ENCODE results near the gene DNM3.
"Not testable (repeated sequence)": the region's sequence is repeated elsewhere in the genome, so short reads cannot be mapped to it uniquely, and the experiment has no call there.

The DNM3 gene

GRCh38 chr1:172289448-172289847, 448.1 kb downstream of the DNM3 start:
- FAIRE-seq, result no peak

DNA sequence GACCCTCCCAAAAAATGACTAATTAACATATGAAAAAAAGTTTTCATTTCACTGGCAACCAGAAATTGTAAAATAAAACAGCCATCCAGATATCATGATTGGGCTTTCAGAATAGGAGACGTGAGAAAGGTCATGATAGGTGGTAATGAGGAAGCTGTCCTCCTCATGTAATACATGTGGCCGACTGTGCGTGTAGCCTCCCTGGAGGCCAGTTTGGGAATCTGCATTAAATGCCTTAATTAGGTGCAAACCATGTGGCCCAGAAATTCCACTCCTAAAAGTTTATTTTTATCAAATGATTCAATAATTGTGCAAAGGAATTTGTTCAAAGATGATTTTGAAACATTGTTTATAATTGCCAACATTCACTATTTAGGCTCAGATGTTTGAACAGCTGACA, 451.5 kb downstream of the DNM3 start:
- FAIRE-seq, result no peak

DNA sequence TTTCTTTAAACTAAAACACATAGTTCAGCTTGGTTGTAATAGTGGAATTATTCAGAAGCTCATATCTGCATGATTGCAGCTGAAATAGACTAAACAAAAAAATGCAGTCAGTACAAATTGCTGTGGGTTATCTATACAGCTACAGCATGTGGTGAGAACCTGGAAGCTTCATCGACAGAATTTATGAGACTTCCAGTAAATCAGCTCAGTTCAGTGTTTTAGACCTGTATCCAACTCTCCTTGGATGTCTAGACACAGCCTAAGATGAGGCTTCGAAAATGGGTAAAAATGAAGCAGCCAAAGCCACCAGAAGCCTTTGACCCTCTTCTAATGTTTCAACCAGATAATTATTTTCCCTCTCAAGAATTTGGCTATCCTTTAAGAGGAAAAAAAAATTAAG, 452.1 kb downstream of the DNM3 start:
- no peak for FAIRE-seq

DNA sequence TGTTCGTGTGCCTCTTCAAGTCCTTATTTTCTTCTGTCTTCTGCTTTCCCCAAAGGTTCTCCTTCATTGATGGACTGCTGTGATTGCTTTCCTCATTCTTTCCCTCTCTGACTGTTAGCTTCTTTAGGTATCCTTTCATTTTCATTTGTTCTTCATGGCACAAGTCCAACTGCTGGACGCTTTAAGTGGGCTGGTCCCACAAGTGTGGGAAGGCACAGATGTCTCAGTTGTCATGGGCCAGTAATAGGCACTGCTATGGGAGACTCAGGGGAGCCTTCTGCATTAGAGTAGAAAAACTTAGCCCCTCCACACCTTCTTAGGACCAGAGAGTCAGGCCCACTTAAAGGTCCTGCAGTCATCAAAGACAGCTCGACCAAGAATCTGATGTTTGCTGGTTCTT, 456.8 kb downstream of the DNM3 start:
- no peak for FAIRE-seq

- no peak for FAIRE-seq
Measured at GRCh38 chr1:172298911-172299310, 457.6 kb downstream of the DNM3 start.

DNA sequence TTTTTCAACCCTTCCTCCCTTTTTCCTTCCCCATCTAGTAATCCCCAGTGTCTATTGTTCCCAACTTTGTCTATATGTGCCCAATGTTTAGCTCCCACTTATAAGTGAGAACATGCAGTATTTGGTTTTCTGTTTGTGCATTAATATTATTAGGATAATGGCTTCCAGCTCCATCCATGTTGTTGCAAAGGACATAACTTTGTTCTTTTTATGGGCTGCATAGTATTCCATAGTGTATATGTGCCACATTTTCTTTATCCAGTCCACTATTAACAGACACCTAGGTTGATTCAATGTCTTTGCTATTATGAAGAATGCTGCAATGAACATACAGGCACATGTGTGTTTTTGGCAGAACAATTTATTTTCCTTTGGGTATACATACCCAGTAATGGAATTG, 458.2 kb downstream of the DNM3 start:
- no peak for FAIRE-seq

GRCh38 chr1:172307508-172307907, 466.2 kb downstream of the DNM3 start:
- not testable (repeated sequence) for FAIRE-seq

DNA sequence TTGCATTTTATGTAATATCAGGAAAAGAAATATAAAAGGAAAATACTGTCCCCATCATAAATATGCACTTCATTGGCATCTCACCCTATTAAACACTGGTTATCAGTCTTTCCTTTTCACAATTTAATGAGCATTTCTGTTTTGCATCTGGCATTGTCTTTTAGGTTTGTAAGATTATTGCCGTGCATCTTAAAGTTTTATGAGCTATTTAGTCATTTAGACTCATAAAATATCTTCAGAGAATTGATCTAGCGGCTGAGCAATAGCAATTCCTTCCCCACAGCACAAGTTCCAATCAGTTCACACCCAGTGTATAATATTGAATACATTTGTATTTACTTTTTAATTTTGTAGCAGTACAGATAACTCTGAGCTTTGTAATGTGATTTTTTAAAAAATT, 466.8 kb downstream of the DNM3 start:
- no peak for FAIRE-seq

DNA sequence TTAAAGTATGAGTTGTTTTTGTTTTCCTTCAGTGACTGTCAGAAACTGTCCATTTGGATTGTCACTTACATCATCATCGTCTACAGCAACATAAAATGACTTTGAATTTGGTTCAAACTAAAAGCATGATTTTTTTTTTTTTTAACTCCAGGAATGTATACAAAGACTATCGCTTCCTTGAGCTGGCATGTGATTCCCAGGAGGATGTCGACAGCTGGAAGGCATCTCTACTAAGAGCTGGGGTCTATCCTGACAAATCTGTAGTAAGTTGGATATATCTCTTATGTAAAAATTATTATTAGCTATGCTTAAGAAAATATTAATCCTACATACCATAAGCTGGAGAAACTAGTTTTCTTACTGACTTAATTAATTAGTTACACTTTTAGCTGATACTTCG, 467.3 kb downstream of the DNM3 start:
- FAIRE-seq, result no peak

DNA sequence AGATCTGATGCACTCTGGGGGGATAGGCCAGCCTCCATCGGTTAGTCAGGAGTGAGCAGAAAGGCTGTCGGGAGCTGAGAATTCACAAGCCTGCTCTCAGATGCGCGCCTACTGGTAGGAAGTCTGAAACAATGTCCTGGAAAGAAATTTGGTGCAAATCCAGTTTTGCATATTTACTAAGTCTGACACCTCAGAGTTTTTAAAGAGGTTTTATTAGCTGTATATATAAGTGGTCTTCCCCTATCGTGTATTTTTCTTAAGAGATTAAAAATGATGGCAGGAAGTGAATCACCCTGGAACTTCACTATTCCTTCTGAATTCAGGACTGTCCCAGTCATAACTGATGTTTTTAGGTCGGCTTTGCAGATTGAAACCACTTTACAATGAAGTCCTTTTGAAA, 479.4 kb downstream of the DNM3 start:
- FAIRE-seq, result no peak

DNA sequence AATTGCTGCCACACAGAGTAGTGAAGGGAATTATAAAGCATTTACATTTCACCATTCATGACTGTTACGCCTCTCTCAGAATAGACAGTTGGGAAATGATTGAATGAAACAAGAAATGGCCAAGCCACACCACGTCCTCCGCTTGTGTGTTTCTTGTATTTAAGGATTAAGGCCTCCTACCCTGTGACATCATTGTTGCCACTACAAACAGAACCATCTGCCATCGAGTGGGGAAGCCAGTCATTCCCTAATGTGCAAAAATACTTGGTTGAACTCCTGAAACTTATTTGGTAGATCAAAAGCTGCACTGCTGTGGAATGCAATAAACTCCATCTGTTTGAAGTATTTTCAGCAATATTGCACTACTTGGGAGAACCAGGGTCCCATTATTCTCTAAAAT, 480.2 kb downstream of the DNM3 start:
- no peak for FAIRE-seq

- no peak for FAIRE-seq
Measured at GRCh38 chr1:172322219-172323061, 481.1 kb downstream of the DNM3 start.

- FAIRE-seq, result no peak
Measured at GRCh38 chr1:172323686-172324085, 482.4 kb downstream of the DNM3 start.

GRCh38 chr1:172324086-172324485, 482.8 kb downstream of the DNM3 start:
- FAIRE-seq, result no peak

DNA sequence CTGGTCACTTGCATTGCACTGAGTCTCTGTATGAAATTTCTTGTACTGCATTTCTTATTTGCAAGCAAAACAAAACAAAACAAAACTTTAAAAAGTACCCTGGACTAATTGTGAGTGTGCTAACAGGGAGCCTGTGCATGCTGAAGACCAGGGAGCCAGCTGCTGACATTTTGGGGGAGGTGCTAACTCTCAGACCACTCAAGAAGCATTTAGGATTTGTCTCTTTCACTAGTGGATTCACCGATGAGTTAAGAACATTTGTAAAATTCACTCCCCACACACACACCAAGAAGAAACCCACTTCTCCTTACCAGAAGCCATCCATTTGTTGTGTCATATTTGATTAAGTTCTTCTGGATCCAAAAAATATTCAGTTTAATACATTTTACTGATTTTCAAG, 483.5 kb downstream of the DNM3 start:
- FAIRE-seq, result no peak

DNA sequence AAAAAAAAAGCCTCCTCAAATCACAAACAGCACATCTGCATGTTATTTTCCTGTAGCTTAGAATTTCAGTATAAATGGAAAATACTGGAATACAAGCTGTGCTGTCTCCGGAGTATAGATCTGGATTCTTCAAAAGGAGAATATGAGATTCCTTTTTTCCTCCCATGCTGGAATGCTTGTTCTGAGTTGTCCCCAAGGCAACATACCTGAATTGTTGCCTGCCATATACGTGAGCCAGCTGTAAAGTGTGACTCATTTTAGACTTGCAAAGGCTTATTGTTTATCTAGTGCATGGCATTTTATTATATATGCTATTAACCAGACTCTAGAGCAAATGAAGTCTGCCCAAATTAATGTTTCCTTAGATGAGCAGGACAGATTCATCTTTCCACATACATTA, 484.2 kb downstream of the DNM3 start:
- no peak for FAIRE-seq

- FAIRE-seq, result no peak
Measured at GRCh38 chr1:172326136-172326535, 484.8 kb downstream of the DNM3 start.

- FAIRE-seq, result no peak
Measured at GRCh38 chr1:172328266-172328665, 487.0 kb downstream of the DNM3 start.

- FAIRE-seq, result no peak
Measured at GRCh38 chr1:172332230-172332629, 490.9 kb downstream of the DNM3 start.

- FAIRE-seq, result no peak
Measured at GRCh38 chr1:172335377-172335776, 494.1 kb downstream of the DNM3 start.

- no peak for FAIRE-seq
Measured at GRCh38 chr1:172338295-172338735, 497.0 kb downstream of the DNM3 start.

GRCh38 chr1:172339842-172340241, 498.5 kb downstream of the DNM3 start:
- no peak for FAIRE-seq

- FAIRE-seq, result no peak
Measured at GRCh38 chr1:172340520-172340919, 499.2 kb downstream of the DNM3 start.

- no peak for FAIRE-seq
Measured at GRCh38 chr1:172341697-172342096, 500.4 kb downstream of the DNM3 start.

Measured in colon (tissue), 2 donors.